Measurements from ENCODE around the gene TTC7B. TPM values are rescaled to one million over a fixed set of nuclear protein-coding genes. Genes with fewer than 3 reads are reported as not detected.

TTC7B gene
- total and polyA plus RNA-seq, 2 of the 8 experiments (the other 6 are each of a cell fraction or from before 2014, with no cell fraction given) = 23.7 to 34.0 TPM

- TF ChIP-seq RFX5 (IDR thresholded peaks at IDR 0.05; ENCODE audit: borderline replicate concordance, low read depth, low read length) (no peak), POLR2A (IDR thresholded peaks at IDR 0.05; ENCODE audit: control extremely low read depth in 1 of 2, low read depth in 2 of 2, low read length in 2 of 2) (no peak), RBBP5 (IDR thresholded peaks at IDR 0.05; ENCODE audit: borderline replicate concordance, low read depth, low read length) (no peak), EZH2 (IDR thresholded peaks at IDR 0.05; ENCODE audit: low read depth, low read length, severe bottlenecking) (no peak), ATF2 (IDR thresholded peaks at IDR 0.05; ENCODE audit: low read length) (no peak)
Measured at GRCh38 chr14:90520326-90520725, 295.9 kb downstream of the TTC7B start (continued).
